ENCODE data around the gene ARL2.

DNA sequence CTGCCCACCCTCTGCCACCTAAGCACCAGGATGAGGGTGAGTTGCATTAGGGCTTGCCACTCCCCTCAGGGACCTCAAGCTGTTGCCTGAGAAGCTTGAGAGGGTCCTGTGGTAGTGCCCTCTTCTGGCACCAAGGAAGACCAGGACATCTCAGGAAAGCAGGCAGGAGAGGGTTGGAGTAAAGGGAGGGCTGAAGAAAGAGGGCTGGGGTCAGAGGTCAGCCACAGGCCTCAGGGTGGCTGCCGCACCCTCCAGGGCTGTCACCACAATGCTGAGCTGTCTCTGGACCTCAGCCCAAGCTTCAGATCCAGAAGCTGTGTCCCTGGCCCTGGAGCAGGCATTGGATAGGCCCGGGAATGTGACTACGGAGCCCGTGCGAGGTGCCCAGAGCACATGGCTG, 31.1 kb downstream of the ARL2 start:
- TF ChIP-seq EZH2 (IDR thresholded peaks at IDR 0.05; ENCODE audit: insufficient read depth, poor library complexity, severe bottlenecking), result no peak
- no peak for TF ChIP-seq EZH2phosphoT487 (IDR thresholded peaks at IDR 0.05; ENCODE audit: insufficient read depth, low read depth)
